SH-SY5Y (cell line): ENCODE results near the gene RNFT2.

Experiments used
- GATA2 ChIP-seq: IDR thresholded peaks from 2 replicates; pipeline ENCODE4 v1.6.1; 2011; ENCODE audit warnings: mild to moderate bottlenecking, low read depth, low read length
- GATA3 ChIP-seq: IDR thresholded peaks from 2 replicates; pipeline ENCODE4 v1.6.1; 2011; ENCODE audit warnings: low read depth, mild to moderate bottlenecking, low read length, moderate library complexity

RNFT2 gene

DNA sequence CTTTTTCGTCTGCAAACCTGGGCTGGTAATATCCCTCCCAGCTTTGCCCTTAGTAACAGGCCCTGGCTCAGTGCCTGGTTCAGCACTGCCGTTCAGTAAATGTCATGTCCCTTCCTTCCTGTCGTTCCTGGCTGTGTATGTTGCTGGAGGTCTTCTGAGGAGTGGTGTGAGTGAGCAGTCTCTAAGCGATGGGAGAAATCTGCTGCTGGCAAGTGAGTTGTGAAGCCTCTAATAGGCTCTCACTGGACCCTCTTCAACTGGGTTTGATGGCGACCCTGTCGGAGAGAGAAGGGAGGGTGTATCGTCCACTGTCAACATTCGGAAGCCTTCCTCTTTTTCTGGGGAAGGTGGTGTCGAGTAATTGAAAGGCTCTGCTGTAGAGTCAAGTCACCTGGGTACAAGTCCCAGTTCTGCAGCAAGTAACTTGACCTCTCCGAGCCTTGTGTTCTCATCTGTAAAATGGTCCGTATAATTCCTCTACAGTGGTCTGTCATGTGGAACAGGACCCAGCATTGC lies 80.3 kb downstream of the RNFT2 start:
- TF ChIP-seq GATA2 (no peak), GATA3 (no peak)

DNA sequence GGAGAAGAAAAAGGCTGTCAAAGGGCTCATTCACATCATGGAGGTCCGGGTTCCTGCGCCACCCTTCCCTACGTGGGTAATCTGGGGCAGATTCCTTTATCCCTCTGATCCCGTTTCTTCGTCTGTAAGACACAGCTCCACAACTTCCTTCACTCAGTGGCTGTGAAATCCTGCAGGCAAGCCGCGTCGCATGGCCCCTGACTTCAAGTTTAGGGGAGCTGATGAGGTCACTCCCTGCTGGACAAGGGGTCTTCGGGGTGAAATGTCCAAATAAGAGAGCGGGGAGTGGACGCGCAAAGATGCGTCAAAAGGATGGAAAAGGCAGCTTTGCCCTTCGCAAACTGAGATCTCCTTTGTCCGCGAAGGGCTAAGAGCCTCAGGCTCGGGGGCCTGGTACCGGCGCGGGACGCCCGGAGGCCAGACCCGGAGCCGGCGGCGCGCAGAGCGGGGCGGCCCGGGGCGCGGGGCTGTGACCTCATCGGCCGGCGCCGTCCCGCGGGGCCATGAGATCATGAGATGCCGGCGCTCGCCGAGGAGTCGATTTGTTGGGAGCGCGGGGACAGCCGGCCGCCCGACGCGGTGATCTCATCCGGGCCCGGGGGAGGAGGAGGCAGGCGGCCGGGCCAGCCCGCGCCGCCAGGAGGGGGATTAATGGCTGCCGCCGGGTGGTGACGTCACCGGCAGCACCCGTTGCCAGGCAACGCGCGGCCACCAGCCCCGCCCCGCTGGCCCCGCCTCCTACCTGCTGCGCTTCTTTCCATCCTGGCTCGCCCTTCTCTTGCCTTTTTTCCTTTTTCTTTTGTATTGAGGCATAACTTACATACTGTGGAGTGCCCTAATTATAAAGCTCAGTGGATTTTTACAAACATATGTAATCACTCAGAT lies 81.1 kb downstream of the RNFT2 start:
- peak; percentile 29; the same call in 1 of the 2 replicates for TF ChIP-seq GATA2
- TF ChIP-seq GATA3 = no peak

DNA sequence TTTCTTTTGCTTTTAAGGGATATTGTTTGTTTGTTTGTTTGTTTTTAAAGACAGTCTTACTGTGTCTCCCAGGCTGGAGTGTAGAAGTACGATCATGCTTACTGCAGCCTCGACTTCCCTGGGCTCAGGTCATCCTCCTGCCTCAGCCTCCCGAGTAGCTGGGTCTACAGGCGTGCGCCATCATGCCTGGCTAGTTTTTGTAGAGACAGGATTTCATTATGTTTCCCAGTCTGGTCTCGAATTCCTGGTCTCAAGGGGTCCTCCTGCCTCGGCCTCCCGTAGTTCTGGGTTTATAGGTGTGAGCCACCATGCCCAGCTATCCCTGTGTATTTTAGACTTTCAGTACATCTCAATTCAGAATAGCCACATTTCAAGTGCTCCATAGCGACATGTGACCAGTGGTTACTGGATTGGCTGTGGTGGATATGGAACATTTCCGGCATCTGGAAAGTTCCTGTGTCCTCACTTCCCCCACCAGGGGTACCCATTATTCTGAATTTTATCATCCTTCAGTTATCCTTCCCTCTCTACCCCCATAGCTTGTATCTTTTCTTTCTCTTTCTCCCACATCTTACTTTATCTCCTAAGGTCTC lies 82.0 kb downstream of the RNFT2 start:
- TF ChIP-seq GATA3 (no peak), GATA2 (no peak)

DNA sequence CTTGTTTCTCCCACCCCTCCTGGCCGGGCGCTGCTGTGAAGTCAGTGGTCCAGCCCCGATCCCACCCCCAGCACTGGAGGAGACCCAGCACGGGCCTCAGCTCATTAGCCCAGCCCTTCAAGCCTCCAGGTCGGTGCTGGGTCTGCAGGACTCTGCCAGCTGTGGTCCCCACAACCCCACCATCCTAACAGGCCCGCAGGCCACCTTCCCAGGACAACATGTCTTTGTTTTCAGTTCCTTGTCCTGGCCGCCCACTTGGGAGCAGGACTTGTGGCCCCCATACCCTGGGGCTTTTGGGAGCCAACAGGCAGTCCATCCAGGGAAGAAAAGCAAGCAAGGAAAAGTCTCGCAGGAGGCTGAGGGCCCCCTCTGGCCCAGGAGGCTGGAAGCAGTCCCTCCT lies 83.2 kb downstream of the RNFT2 start:
- TF ChIP-seq GATA3 (no peak), GATA2 (no peak)

DNA sequence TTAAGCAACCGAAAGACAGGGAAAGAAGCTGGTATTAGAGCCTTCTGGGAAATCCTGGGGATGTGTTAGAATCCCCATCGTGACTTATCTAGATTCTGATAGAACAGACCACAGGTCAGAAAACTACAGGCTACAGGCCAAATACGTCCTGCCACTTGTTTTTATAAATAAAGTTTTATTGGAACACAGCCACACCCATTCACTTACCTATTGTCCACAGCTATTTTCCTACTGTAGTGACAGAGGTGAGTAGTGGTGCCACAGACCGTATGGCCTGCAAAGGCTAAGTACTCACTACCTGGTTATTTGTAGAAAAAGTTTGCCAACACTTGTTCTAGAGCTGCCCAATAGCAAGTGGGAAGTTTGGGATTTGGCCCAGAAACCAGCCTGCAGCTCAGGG lies 89.3 kb downstream of the RNFT2 start:
- TF ChIP-seq GATA3 (no peak), GATA2 (no peak)

DNA sequence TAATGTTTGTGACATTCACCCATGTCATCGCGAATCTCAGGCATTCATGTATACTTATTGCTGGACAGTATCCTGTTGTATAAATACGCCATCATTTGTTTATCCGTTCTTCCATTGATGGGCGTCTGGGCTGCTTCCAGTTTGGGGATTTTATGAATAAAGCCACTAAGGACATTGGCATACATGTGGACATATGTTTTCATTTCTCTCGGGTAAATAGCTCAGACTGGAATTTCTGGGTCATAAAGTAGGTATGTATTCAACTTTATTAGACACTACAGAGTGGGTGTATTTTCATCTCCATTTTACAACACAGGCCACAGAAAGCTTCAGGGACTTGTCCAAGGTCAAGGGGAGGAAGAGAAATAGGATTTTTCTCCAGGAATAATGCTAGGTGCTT lies 94.2 kb downstream of the RNFT2 start:
- TF ChIP-seq GATA2 (no peak), GATA3 (no peak)

DNA sequence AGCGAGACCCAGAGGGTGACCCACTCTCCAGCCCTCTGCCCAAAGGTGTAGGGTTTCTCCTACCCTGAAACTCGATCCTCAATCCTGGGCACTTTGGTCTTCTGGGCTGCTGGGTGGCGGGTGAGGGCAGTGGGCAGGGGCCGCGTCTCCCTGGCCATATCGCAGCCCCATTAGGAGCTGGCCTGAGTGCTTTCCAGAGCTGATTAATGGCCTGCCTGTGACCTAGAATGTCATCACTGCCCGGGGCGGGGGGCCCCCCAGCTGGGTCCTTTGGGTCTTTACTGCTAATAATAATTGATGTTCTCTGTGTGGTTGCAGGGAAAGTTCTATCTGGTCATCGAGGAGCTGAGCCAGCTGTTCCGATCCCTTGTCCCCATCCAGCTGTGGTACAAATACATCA lies 95.4 kb downstream of the RNFT2 start:
- TF ChIP-seq GATA2 (no peak), GATA3 (no peak)

DNA sequence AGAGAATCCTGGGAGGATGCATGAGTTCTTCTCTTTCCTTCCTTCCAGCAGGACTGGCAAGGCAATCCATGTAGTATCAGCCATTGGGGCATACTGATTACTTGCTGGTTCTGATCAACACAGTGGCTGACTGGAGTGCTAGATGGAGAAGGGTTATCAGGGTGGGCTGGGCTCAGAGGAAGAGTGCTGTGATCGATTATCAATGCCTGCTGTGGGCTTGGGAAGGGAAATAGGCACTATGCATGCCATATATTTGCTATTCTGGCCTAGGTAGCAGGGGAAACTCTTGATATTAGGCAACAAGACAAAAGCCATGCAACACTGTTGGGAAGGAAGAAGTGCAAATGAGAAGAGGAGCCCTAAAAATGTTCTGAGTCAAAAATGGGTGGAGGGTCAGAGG lies 97.4 kb downstream of the RNFT2 start:
- TF ChIP-seq GATA3 (no peak), GATA2 (no peak)

DNA sequence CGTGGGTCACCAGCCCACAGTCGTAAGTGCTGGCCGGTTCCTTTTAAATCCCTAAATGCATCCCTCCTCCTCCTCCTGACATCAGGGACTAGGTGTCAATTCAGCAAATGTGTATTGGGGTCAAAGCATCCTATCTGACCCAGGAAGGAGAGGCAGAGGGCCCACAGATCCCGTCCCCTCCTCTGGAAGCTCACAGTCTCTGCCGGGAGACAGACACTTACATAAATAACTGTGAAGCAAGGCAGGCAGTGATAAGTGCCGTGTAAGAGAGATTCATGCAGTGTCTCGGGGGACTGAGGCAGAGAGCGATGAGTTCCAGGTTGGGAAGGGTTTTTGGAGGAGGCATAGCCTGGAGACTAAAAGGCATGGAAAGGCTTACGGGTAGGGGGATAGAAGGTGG lies 99.0 kb downstream of the RNFT2 start:
- TF ChIP-seq GATA2 (no peak), GATA3 (no peak)

DNA sequence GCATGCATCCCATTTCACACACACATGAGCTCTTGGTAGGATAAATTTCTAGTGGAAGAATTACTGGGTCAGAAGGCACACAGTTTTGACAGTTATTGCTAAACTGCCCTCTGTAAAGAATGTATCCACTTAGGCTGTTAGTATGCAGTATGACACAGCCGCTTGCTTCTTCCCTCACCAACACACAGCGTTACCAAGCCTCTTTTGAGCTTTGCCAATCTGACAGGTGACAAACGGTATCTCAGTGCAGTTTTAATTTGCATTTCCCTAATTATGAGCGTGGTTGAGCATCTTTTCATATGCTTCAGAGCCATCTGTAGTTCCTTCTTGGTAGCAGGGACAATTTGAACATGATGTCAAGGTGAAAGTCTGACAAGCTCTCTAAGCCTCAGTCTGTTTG lies 100.2 kb downstream of the RNFT2 start:
- TF ChIP-seq GATA3 (no peak), GATA2 (no peak)

DNA sequence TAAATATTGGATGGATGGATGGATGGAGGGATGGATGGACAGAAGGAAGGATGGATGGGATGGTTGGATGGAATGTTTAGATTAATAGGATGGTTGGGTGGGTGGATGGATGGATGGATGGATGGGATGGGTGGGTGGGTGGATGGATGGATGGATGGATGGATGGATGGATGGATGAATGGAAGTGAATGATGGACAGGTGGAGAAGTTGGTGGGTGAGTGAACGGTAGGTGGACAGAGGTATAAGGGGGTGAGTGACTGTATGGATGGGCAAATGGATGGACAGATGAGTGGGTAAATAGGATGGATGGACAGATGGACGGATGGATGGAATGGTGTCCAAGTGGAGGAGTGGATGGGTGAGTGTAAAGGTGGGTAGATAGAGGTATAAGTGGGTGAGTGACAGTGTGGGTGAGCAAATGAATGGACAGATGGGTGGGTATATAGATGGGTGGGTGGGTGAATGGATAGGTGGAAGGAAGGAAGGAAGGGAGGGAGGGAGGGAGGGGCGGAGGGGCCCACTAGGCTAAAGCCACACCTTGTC lies 101.2 kb downstream of the RNFT2 start:
- TF ChIP-seq GATA3 (no peak), GATA2 (no peak)

DNA sequence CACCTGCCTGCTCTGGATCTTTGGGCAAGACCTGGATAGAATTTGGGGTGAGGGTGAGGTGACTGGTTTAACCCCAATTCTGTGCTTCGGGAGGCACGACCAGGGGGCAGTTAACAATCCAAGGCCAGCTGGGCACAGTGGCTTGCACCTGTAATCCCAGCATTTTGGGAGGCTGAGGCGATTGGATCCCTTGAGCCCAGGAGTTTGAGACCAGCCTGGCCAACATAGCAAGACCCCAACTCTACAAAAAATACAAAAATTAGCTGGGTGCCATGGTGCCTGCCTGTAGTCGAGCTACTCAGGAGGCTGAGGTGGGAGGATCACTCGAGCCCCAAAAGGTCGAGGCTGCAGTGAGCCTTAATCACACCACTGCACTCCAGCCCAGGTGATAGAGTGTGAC lies 105.0 kb downstream of the RNFT2 start:
- TF ChIP-seq GATA2 (no peak), GATA3 (no peak)

DNA sequence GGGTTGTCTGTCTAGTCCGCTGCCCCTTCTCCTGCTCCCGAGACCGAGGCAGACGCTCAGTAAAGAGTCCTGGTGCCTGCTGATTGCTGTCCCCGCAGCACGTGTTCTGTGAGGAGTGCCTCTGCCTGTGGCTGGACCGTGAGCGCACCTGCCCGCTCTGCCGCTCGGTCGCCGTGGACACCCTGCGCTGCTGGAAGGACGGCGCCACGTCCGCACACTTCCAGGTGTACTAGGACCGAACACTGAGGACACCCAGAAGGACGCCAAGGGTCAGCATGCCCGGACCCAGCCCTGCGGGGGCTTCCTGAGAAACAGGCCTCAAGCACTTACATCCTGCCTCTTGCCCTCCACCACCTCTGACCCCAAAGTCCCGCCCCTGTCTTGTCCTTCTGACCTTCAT lies 111.1 kb downstream of the RNFT2 start:
- TF ChIP-seq GATA2 = no peak
- no peak for TF ChIP-seq GATA3

DNA sequence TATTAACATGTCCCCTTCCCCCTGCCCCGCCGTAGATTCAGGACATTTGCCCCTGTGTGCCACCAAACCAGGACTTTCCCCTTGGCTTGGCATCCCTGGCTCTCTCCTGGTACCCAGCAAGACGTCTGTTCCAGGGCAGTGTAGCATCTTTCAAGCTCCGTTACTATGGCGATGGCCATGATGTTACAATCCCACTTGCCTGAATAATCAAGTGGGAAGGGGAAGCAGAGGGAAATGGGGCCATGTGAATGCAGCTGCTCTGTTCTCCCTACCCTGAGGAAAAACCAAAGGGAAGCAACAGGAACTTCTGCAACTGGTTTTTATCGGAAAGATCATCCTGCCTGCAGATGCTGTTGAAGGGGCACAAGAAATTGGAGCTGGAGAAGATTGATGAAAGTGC lies 114.2 kb downstream of the RNFT2 start:
- TF ChIP-seq GATA3 (no peak), GATA2 (no peak)

DNA sequence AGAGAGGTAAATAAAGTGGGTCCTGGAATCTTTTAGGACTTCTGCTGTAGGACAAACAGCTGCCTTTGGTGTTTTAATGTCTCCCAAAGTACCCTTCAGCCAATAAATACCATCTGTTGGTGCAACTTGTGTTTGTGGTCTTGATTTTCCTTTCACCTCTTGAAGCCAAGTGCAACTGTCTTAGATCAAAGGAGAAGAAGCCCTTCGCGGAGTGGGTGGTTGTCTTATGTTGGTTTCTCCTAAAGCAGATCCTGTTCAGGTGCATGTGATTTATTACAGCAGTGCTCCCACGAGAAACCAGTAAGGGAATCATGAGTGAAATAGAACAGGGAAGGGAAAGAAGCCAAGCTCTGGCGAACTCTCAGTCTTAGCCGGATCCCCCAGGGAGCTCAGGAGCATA lies 115.4 kb downstream of the RNFT2 start:
- TF ChIP-seq GATA2 (no peak), GATA3 (no peak)
